ES-I3 (cell line): Measurements from ENCODE around the gene BCAS3.

Experiments used
- H3K36me3 ChIP-seq: 2 replicates; pipeline ENCODE4 v1.6.1; 2013; ENCODE audit warnings: mild to moderate bottlenecking, low read length, control low read depth, moderate library complexity; ENCODE audit not compliant: insufficient read depth
- H3K4me1 ChIP-seq: 2 replicates; pipeline ENCODE4 v1.6.1; 2013; ENCODE audit warnings: mild to moderate bottlenecking, control low read depth, low read length; ENCODE audit not compliant: insufficient read depth
- H3K9ac ChIP-seq: 2 replicates; pipeline ENCODE4 v1.6.1; 2013; ENCODE audit warnings: low read depth, mild to moderate bottlenecking, low read length, moderate library complexity
- H3K9me3 ChIP-seq: 2 replicates; pipeline ENCODE4 v1.6.1; 2013; ENCODE audit warnings: mild to moderate bottlenecking, low read length, moderate library complexity; ENCODE audit not compliant: control insufficient read depth, insufficient read depth

BCAS3 gene

GRCh38 chr17:60699090-60699489, 21.4 kb downstream of the BCAS3 start:
- Histone ChIP-seq H3K9ac (no peak overlapping the region), H3K36me3 (no peaks in the 10 kb centered on the region), H3K4me1 (no peaks in the 10 kb centered on the region), H3K9me3 (no peaks in the 10 kb centered on the region)

DNA sequence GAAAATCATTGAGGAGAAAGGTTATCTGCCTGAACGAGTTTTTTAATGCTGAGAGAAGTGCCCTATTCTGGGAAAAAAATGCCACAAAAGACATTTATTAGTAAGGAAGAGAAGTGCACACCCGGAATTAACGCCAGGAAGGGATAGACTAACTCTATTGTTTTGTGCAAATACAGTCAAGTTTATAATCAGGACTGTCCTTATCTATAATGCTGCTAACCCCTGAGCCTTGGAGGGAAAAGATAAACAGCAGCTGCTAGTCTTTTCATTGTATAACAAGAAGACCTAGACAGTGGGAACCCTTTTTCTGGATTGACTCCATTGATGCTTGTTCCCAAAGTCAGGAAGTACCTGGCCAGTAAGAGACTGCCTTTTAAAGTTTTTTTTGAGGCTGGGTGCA, 26.5 kb downstream of the BCAS3 start:
- H3K9ac ChIP-seq: no peak overlapping the region
- no peaks in the 10 kb centered on the region; the same call in 1 of the 2 replicates for H3K36me3 ChIP-seq
- H3K9me3 ChIP-seq: no peaks in the 10 kb centered on the region
- no peaks in the 10 kb centered on the region for H3K4me1 ChIP-seq

DNA sequence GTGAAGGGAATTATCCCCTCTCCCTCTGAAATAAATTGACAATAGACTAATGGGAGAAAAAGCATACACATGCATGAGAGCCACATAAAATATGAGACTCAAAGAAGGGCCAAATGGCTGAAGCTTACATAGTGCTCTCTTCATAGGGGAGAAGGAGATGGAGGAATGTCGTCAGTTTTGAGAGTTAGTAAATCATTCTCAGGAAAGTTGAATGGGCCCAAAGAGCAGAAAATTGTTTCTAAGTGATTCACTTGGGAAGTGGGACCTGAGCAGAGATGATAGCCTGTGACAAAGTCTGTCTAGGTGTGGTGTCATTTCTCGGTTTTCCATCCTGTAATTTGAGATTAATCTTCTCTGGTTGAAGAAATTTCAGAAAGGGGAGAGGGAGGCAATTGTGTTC, 35.0 kb downstream of the BCAS3 start:
- no peak overlapping the region for H3K9ac ChIP-seq
- H3K9me3 ChIP-seq: no peaks in the 10 kb centered on the region
- H3K4me1 ChIP-seq: no peaks in the 10 kb centered on the region
- H3K36me3 ChIP-seq: no peaks in the 10 kb centered on the region

GRCh38 chr17:60713608-60714007, 36.0 kb downstream of the BCAS3 start:
- Histone ChIP-seq H3K36me3 (no peaks in the 10 kb centered on the region), H3K9me3 (no peaks in the 10 kb centered on the region), H3K9ac (no peak overlapping the region), H3K4me1 (no peaks in the 10 kb centered on the region)

DNA sequence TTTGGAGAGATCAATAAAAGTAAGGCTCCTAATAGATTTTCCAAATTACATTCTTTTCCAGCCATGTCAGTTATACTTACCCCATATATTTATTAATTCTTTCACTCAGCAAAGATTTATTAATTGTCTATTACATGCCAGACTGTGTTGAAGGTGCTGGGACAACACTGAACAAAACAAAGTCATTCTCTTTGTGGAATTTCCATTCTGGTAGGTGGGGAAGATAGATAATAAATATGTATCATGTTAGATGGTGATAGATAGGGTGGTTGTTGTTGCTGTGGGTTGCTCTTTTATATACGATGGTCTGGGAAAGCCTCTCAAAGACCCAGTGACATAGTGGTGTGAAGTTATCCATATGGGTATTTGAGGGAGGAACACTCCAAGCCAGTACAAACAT, 39.1 kb downstream of the BCAS3 start:
- no peak overlapping the region for H3K9ac ChIP-seq
- H3K36me3 ChIP-seq: no peaks in the 10 kb centered on the region
- H3K9me3 ChIP-seq: no peaks in the 10 kb centered on the region
- no peaks in the 10 kb centered on the region; the same call in 1 of the 2 replicates for H3K4me1 ChIP-seq

GRCh38 chr17:60717814-60718213, 40.2 kb downstream of the BCAS3 start:
- H3K36me3 ChIP-seq: no peaks in the 10 kb centered on the region
- no peaks in the 10 kb centered on the region for H3K9me3 ChIP-seq
- H3K4me1 ChIP-seq: no peaks in the 10 kb centered on the region; the same call in 1 of the 2 replicates
- no peak overlapping the region for H3K9ac ChIP-seq

DNA sequence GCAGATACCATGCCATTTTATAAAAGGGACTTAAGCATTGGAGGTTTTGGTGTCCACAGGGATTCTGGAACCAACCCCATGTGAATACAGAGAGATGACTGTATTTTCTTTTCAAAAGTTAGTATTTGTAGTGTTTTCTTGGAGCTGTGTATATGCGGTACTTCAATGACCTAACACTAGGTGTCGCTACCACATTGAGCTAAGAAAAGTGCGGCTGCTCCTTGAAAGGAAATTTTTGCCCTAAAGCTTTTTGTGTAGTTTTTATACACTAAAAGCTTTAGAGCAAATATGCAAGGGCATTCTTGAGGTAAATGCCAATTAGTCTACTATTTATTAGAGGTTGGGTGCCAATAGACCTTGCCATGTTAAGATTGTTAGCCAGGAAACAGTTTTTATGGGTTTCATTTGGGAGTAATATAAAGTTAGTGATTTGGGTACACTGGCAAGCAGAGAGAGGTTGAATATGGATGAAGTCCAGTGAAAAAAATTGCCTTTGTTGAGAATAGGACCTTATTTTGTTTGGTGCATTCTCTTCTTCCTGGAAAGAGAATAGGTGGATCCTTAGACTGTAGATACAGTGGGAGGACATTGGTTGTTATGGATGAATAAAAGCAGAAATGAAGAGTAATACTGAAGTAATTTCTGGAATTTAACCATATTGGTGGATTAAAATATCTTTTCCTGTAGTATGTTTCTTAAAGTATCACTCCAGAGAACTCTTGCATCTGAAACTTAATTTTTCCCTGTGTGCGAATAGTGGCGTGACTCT, 43.3 kb downstream of the BCAS3 start:
- Histone ChIP-seq H3K9ac (no peak overlapping the region), H3K9me3 (no peaks in the 10 kb centered on the region), H3K36me3 (no peaks in the 10 kb centered on the region), H3K4me1 (no peaks in the 10 kb centered on the region; the same call in 1 of the 2 replicates)

DNA sequence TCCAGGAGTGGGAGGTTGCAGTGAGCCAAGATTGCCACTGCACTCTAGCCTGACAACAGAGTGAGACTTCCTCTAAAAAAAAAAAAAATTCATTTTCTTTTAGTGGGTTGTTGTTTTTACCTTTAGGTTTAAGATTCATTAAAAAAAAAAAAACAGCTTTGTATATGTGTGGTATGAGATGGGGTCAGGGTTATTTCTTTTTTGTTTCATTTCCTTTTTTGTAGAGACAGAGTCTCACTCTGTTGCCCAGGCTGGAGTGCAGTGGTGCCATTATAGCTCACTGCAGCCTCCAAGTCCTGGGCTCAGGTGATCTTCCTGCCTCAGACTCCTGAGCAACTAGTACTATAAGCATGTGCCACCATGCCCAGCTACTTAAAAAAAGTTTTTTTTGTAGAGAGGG, 47.0 kb downstream of the BCAS3 start:
- Histone ChIP-seq H3K4me1 (peaks cover 2% of the 10 kb centered on the region; the same call in 1 of the 2 replicates), H3K36me3 (no peaks in the 10 kb centered on the region), H3K9me3 (no peaks in the 10 kb centered on the region), H3K9ac (no peak overlapping the region)

DNA sequence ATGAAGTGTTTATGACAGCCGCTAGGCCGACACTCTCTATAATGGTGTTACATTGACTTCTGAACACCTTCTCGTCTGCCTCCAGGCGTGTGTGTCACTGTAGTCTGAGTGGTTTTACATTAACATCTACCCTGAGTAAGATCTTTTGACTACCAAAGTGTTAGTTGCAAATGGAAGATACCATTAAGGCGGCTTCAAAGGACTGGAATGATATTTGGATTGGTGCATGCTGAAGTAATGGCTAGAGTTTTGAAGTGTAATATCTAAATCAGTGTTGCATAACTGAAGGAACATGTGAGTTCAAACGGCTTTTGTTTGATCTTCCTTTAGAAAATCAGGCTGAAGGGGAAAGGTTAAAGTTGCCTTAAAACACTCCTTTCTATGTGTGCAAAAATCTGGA, 52.2 kb downstream of the BCAS3 start:
- H3K9ac ChIP-seq: no peak overlapping the region
- H3K4me1 ChIP-seq: 0 out of 2 replicates have a peak, but pooled peaks cover 6% of the 10 kb centered on the region

GRCh38 chr17:60730273-60730672, 52.6 kb downstream of the BCAS3 start:
- Histone ChIP-seq H3K4me1 (0 out of 2 replicates have a peak, but pooled peaks cover 6% of the 10 kb centered on the region), H3K9me3 (no peaks in the 10 kb centered on the region), H3K9ac (no peak overlapping the region), H3K36me3 (no peaks in the 10 kb centered on the region)

More for the DNA sequence above, 52.2 kb downstream of the BCAS3 start:
- H3K36me3 ChIP-seq: no peaks in the 10 kb centered on the region
- no peaks in the 10 kb centered on the region for H3K9me3 ChIP-seq

DNA sequence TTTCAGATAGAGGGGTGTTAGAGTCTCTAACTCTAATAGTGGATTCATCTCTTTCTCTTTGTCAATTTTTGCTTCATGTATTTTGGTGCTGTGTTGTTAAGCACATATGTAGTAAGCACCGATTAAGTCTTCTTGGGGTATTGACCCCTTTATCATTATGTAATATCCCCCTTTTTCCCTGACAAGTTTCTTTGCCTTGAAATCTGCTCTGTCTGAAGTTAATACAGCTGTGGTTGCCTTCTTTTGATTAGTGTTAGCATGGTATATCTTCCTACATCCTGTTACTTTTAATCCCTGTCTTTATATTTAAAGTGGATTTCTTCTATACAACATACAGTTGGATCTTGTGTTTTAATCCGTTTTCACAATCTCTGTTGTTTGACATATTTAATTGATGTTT, 60.6 kb downstream of the BCAS3 start:
- Histone ChIP-seq H3K9ac (no peak overlapping the region), H3K9me3 (no peaks in the 10 kb centered on the region), H3K4me1 (no peaks in the 10 kb centered on the region), H3K36me3 (no peaks in the 10 kb centered on the region)

GRCh38 chr17:60740584-60740983, 62.9 kb downstream of the BCAS3 start:
- Histone ChIP-seq H3K9me3 (no peaks in the 10 kb centered on the region), H3K4me1 (peaks cover 11% of the 10 kb centered on the region), H3K36me3 (no peaks in the 10 kb centered on the region), H3K9ac (no peak overlapping the region)

GRCh38 chr17:60741031-60741430, 63.4 kb downstream of the BCAS3 start:
- Histone ChIP-seq H3K36me3 (no peaks in the 10 kb centered on the region), H3K9me3 (no peaks in the 10 kb centered on the region), H3K4me1 (peaks cover 11% of the 10 kb centered on the region), H3K9ac (no peak overlapping the region)

DNA sequence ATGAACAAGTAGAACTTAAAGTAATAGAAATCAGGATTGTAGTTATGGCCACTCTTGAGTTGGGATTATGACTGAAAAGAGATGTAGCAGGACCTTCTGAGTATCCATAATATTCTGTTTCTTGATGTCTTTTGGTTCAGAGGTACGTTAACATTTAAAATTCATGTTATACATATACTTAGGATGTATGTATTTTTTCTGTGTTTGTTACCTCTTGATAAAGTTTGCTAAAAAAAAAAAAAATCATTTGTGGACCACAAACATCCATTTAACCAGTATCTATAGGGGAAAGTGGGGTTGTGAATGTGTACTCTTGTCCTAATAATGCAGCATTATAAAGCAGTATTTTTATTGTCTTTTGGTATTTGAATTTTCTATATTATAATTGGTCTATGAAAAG, 65.6 kb downstream of the BCAS3 start:
- Histone ChIP-seq H3K36me3 (no peaks in the 10 kb centered on the region), H3K4me1 (peaks cover 20% of the 10 kb centered on the region), H3K9me3 (no peaks in the 10 kb centered on the region), H3K9ac (no peak overlapping the region)

DNA sequence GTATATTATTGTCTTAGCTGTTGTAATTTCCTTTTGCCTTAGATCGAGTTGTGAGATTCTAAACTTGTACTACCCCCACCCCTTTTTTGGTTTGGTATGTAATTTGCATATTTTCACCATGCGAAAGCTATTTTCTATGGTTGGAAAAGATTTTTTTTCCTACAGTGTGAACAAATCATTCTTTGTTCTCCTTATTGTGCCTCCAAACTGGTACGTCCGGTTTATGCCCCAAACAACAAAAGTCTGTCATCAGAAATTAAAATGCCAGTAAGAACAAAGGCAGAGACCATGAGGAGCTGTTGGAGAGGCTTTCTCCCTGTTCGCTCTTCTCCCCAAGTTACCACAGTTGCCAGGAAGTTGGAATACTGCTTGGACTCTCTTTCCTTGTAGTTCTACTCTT, 66.1 kb downstream of the BCAS3 start:
- H3K36me3 ChIP-seq: no peaks in the 10 kb centered on the region
- peaks cover 22% of the 10 kb centered on the region for H3K4me1 ChIP-seq
- peak overlapping the region; percentile 1; the same call in 1 of the 2 replicates for H3K9ac ChIP-seq
- H3K9me3 ChIP-seq: no peaks in the 10 kb centered on the region
